Thoracic aorta (tissue), 2 donors: ENCODE measurements around the gene P2RY13. TPM values are rescaled to one million over a fixed set of nuclear protein-coding genes. Genes with fewer than 3 reads are reported as not detected.

Experiments
- ATAC-seq: fragments of 150-250 bp; one replicate; pipeline ENCODE4 v1.8.0; 2017; ENCODE audit warnings: low read depth; ENCODE audit not compliant: insufficient number of reproducible peaks, low FRiP score
- DNase-seq: peaks from one replicate; pipeline ENCODE4 v3.0.0-alpha.2; 2020; ENCODE audit warnings: low spot score
- H3K27ac ChIP-seq, 2 donors: fragments of 200-600 bp; sonication (generic); 1 replicate in 1 of 2; 2 replicates in 1 of 2; pipeline ENCODE4 v1.5.1; 2016; ENCODE audit warnings: mild to moderate bottlenecking in 2 of 2, moderate library complexity in 2 of 2
- H3K27me3 ChIP-seq: fragments of 200-600 bp; sonication (generic); replicated peaks from 2 replicates; pipeline ENCODE4 v1.6.0; 2016; ENCODE audit warnings: mild to moderate bottlenecking; ENCODE audit not compliant: insufficient read depth
- H3K36me3 ChIP-seq: fragments of 200-600 bp; sonication (generic); one replicate; pipeline ENCODE4 v1.5.1; 2016
- H3K4me1 ChIP-seq, 2 donors: fragments of 200-600 bp; sonication (generic); 1 replicate in 1 of 2; 2 replicates in 1 of 2; pipeline versions ENCODE4 v1.5.1 to v1.6.0; 2016; ENCODE audit warnings: low read depth in 2 of 2, mild to moderate bottlenecking in 1 of 2; ENCODE audit not compliant: control insufficient read depth in 1 of 2
- H3K4me3 ChIP-seq: fragments of 200-600 bp; sonication (generic); 2 replicates; pipeline ENCODE4 v1.5.1; 2016; ENCODE audit warnings: mild to moderate bottlenecking
- H3K9me3 ChIP-seq: fragments of 200-600 bp; sonication (generic); 2 replicates; pipeline ENCODE4 v1.5.1; 2016
- CTCF ChIP-seq: fragments of 200-600 bp; sonication (generic); IDR thresholded peaks from one replicate; pipeline ENCODE4 v1.5.1; 2019; ENCODE audit warnings: antibody characterized with exemption
- total RNA-seq, 2 donors: library from RNA; depleted of rRNA; stranded (reverse); fragments of >200 nt; gene quantifications; one replicate each; pipeline versions ENCODE4 v1.1.0 to v1.2.3, GENCODE V29; 2016

P2RY13 gene
- total RNA-seq, 2 donors from 2014 or later: 1.4 to 3.0 TPM

- Histone ChIP-seq H3K27me3 (no peaks in the 10 kb centered on the region), H3K9me3 (no peaks in the 10 kb centered on the region), H3K36me3 (no peaks in the 10 kb centered on the region), H3K27ac (no peak overlapping the region), H3K4me1 (peaks cover 0 to 4% of the 10 kb centered on the region in 2 donors), H3K4me3 (no peak overlapping the region)
- DNase-seq (no peak), ATAC-seq (no peak)
- no peak for TF ChIP-seq CTCF
Measured at GRCh38 chr3:151303751-151304150, 25.6 kb downstream of the P2RY13 start.

- Histone ChIP-seq H3K27me3 (no peaks in the 10 kb centered on the region), H3K9me3 (no peaks in the 10 kb centered on the region), H3K4me1 (peaks cover 0 to 4% of the 10 kb centered on the region in 2 donors), H3K27ac (no peak overlapping the region), H3K36me3 (no peaks in the 10 kb centered on the region), H3K4me3 (no peak overlapping the region)
- ATAC-seq: no peak
- no peak for TF ChIP-seq CTCF
- no peak for DNase-seq
Measured at GRCh38 chr3:151301787-151302186, 27.6 kb downstream of the P2RY13 start.

GRCh38 chr3:151300539-151300938 lies 28.8 kb downstream of the P2RY13 start:
- Histone ChIP-seq H3K27ac (no peak overlapping the region), H3K9me3 (no peaks in the 10 kb centered on the region), H3K4me3 (no peak overlapping the region), H3K27me3 (no peaks in the 10 kb centered on the region), H3K36me3 (no peaks in the 10 kb centered on the region), H3K4me1 (peaks cover 0 to 4% of the 10 kb centered on the region in 2 donors)
- TF ChIP-seq CTCF: no peak
- DNase-seq (no peak), ATAC-seq (no peak)

- Histone ChIP-seq H3K27ac (no peak overlapping the region), H3K9me3 (no peaks in the 10 kb centered on the region), H3K36me3 (no peaks in the 10 kb centered on the region), H3K4me1 (no peaks in the 10 kb centered on the region), H3K4me3 (no peak overlapping the region), H3K27me3 (no peaks in the 10 kb centered on the region)
- no peak for TF ChIP-seq CTCF
- ATAC-seq: no peak
- DNase-seq: no peak
Measured at GRCh38 chr3:151299006-151299405, 30.3 kb downstream of the P2RY13 start.

- ATAC-seq: no peak
- H3K27ac ChIP-seq: no peak overlapping the region
- H3K9me3 ChIP-seq: no peaks in the 10 kb centered on the region
- H3K27me3 ChIP-seq: no peaks in the 10 kb centered on the region
- no peak overlapping the region for H3K4me3 ChIP-seq
- no peak for TF ChIP-seq CTCF
- DNase-seq: no peak
- no peaks in the 10 kb centered on the region for H3K4me1 ChIP-seq
- H3K36me3 ChIP-seq: no peaks in the 10 kb centered on the region
Measured at GRCh38 chr3:151297429-151297828, 31.9 kb downstream of the P2RY13 start.
